IPS DF 19.7 (cell line): ENCODE measurements around the gene PI4KA.

Source experiments
- DNase-seq: peaks from one replicate; pipeline ENCODE4 v3.0.0-alpha.2; 2013; ENCODE audit warnings: low read depth, low spot score

The PI4KA gene

DNA sequence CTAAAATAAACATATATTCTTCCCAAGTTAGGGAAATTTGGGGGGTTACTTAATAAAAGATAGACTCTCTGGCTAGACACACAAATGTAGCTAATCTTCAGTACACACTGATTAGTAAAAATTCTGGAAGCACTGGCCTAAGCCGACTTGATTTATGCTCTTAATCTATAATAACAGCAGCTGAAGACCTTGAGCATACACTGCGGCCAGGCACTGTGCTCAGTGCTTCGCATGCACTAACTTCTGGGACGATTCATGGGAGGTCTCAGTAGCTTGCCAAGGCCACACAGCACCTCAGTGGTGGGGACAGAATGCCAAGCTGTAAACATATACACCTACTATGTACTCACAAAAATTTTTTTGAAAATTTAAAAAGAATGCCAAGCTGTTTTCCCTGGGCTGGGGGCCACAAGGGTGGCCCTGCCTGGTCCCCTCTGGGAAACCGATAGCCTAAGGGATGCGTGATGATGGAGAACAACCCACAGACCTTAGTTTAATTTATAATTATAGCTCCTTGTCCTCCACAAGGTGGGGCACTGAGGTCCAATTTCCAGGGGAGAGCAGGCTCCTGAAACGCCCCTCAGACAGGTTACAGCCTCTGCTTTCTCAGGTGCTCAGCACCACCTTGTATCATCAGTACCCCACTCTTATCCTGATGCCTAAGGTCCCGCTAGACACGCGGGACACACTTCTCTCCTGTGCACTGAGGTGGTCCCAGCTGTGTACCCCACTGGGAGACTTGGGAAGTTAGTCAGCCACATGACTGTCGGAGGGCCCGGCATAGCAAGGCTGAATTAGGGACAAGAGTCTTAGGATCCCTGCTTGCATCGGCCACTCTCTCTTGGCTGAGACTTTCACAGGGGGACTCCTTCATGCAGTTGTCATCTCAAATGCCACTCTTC, 64.6 kb downstream of the PI4KA start:
- no peak for DNase-seq

DNA sequence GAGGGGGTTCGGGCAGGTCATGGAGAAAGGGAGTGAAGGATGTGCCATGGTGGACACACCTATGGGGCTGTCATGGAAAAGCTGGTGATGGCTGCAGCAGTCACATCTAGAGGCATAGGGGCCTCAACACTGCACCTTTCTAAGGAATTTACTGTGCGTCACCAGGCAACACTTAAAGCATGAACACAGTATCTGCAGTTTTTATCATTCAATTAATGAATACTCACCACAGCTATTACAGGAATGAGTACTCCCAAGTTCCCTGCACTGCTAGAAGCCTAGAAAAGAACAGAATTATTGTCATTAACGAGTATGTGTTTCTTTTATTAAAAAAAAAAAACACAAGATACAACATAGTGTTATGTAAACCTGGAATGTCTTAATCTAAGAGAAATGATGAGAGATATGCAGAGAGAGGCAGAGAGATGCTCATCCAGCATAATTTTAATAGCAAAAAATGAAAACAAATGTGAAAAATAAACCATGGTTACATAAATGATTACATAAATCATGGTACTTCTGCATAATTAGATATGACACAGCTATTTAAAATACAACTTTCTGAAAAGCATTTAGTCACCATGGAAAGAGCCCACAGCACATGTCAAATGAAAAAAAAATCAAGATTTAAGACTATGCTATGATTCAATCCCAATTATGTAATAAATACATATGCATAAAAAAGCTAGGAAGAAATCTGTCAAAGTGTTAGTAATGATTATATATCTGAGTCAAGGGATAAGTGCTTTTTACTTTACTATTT, 65.5 kb downstream of the PI4KA start:
- no peak for DNase-seq

DNA sequence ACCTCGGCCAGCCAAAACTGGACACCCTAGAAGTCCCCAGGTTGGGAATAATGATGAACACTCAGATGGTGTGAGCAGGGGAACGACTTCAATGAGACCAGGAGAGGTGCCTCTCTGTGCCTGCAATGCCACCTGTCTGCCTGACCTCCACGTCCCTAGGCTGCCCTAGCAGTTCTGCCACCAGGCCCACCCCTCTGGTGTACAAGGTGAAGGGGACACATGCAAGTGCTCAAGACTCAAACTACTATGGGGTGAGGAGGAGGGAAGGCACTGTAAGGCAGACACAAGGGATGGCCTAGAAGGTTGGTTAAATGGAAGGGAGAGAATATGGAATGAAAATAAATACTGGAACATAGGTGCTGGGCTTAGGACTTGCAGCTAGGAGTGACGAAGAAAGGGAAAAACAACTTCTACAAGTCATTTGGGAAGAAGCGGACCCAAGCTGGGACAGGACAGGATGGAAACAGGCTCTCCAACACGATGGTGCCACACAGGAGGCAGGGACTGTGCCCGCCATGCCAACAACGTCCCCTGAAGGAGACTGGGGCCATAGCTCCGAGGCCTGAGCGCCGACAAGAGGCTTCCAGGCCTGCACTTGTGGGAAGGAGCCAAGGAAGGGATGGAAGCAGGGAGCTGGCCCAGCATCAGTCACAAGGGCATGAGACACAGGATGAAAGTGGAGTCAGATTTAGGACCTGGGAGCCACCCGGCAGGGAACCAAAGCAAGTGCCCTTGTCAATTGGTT, 66.2 kb downstream of the PI4KA start:
- no peak for DNase-seq

GRCh38 chr22:20788627-20789344, 69.8 kb downstream of the PI4KA start:
- DNase-seq, result no peak

DNA sequence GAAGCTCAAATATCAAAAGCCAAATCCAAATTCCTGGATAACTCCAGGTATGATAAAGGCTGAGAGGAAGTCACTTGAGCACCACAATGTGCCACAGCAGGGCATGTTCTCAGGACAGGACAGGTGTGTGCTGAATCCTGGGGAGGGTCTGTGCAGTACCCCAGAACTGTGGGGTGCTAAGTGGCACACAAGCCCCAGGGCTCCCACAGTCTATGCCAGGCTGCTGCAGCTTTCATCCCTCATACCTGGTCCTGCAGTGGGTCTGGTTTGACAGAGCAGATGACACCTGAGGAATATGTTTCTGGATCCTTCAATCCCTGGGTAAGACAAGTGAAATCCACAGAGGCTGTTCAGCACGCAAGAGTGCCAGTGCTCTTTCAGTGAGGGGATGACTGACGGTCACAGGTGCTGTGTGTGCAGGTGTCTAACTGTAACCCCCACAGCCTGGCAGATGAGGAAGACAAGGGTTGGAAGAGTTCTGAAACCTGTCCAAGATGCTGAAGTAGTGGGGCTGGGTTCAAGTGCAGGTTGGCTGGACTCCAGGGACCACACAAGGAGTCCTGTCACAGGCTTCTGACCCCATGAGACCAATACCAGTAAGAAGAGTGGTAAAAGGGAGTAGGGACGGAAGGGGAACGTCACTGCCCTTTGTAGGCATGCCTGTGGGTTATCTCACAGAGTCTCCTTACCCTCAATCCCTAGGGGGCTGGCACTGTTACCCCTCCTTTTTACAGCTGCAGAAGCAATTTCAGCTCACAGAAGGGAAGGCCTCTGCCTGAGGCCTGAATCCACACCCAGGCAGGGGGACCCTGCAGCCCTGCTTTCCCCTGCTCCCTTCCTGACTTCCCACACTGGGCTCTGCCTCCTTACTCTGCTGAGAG, 70.6 kb downstream of the PI4KA start:
- DNase-seq, result no peak

- DNase-seq, result no peak
These were observed 71.4 kb downstream of the PI4KA start for GRCh38 chr22:20787223-20787622.

DNA sequence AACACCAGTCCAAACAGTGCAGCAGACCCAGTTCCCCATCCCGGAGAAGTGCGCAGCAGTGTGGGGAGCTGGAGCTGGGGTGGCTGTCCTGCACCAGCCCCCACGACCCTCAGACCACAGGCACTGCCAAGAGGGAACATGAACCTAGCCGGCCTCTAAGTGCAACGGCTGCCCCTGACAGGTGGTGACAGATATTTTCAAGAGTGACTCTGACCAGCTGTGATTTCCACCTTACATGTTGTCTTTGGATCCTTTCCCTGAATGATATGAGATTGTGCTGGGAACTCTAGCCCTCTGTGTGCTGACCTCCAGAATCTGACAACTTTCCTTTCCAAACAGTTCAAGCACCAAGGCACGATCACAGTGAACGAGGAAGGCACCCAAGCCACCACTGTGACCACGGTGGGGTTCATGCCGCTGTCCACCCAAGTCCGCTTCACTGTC, 72.1 kb downstream of the PI4KA start:
- DNase-seq, result no peak

GRCh38 chr22:20786048-20786447, 72.6 kb downstream of the PI4KA start:
- no peak for DNase-seq

DNA sequence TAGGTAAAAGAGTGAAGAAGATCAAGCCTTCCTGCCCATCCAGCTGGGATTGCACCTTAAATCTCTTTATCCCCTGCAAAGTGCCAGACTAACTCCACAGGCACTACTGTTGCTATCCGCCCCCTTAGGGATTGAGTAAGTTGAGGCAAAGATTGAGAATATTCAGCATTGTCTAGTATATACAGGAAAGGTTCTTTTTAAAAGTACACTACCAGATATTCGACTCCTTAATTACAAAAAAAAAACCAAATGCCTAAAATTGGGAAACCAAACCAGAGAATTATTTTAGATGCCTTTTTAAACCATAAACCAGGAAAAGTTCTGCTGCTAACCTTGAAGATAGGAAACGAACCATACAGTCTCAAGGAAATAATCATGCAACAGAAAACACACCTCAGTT, 73.2 kb downstream of the PI4KA start:
- no peak for DNase-seq

DNA sequence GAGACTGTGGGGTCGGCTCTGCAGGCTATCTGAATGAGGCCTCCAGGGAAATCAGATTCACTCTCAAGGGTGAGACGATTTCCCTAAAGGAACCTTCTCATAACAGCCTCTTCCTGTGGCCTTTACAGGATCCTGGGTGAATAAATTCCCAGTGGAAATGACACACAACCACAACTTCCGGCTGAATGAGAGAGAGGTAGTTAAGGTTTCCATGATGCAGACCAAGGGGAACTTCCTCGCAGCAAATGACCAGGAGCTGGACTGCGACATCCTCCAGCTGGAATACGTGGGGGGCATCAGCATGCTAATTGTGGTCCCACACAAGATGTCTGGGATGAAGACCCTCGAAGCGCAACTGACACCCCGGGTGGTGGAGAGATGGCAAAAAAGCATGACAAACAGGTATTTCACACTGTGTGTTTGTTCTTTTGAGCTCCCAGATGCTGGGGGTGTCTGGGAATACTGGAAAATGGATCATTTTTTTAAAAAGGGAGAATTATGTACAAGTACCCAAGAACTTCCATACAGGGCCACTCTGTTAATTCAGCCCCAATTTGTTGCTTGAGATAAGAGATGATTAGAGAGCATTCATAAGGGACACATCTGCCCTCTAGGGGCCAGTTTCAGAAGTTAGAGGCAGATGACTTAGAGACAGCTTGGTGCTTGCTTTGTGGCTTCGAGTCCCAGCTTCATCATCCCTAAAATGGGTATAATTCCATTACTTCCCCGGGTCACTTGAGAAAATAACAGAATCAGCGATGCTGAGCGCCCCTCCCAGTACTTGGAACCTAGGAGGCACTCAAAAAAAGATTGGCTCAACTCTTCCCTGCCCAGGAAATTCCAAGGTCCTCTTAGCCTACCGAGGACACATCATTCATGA, 74.5 kb downstream of the PI4KA start:
- peak; percentile 20 for DNase-seq

DNA sequence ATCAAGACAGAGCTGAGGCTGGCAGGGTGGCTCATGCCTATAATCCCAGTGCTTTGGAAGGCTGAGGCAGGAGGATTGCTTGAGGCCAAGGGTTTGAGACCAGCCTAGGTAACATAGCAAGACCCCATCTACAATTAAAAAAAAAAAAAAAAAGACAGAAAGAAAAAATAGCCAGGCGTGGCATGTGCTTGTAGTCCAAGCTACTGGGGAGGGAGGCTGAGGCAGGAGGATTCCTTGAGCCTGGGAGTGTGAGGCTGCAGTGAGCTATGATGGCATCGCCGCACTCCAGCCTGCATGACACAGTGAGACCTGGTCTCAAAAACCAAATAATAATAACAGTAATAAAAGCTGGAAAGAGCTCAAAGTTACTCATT, 75.3 kb downstream of the PI4KA start:
- DNase-seq, result no peak

DNA sequence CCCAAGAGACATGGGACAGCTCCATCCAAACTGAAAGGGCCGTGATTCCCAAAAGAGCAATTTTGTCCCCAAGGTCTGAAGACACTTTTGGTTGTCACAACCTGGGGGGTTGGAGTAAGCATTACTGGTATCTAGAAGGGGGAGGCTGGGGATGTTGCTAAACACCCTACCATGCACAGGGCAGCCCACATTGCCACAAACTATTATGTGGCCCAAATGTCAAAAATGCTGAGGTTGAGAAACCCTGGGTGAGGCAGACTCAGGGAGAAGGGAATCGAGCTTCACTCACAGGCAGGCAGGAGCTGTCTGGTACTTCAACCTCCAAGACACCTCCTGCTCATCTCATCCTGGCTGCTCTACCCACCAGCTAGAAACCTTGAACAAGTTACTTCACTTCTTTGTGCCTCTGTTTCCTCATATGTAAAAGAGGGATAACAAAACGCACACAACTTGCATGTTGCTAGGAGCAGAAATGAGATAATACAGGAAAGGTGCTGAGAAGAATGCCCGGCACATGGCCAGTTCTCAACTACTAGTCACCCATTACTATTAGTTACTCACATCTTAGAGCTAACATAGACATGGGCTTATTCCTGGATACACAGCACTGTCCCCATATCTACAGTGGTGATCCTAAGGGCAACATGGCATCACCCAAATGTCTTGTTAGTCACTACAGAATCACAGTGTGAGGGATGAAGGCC, 75.9 kb downstream of the PI4KA start:
- DNase-seq, result no peak

GRCh38 chr22:20782083-20782482, 76.5 kb downstream of the PI4KA start:
- DNase-seq, result no peak

DNA sequence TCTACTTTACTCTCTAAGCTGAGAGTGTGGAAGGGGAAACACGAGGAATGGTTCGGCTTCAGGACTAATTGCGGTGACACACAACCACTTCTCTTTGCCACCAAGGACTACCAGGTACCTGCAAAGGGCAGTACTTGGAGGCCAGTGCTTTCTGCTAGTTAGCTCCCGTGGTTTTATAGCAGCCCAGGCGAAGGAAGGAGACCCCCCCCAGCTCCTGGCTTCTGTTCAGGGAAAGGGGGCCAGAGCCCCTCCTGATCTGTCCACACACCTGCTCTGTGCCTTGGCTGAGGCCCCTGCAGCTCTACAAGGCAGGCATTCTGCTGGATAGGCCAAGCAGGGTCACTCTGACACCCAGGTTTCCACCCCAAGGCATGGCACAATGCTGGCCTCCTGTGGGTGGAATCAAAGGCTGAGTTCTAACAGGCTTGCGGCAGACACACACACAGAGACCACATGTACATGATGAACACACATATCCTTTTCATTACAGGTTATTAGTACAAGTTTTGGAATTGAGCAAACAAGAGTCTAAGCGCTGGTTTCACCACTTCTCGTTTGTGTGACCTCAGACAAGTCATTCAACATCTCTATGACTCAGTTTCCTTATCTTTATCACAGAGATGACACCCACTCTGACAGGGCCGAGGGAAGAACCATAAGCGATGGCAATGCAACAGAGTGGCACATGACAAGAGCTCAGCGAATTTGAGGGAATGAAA, 77.2 kb downstream of the PI4KA start:
- DNase-seq, result no peak

GRCh38 chr22:20779818-20780158, 78.8 kb downstream of the PI4KA start:
- no peak for DNase-seq

DNA sequence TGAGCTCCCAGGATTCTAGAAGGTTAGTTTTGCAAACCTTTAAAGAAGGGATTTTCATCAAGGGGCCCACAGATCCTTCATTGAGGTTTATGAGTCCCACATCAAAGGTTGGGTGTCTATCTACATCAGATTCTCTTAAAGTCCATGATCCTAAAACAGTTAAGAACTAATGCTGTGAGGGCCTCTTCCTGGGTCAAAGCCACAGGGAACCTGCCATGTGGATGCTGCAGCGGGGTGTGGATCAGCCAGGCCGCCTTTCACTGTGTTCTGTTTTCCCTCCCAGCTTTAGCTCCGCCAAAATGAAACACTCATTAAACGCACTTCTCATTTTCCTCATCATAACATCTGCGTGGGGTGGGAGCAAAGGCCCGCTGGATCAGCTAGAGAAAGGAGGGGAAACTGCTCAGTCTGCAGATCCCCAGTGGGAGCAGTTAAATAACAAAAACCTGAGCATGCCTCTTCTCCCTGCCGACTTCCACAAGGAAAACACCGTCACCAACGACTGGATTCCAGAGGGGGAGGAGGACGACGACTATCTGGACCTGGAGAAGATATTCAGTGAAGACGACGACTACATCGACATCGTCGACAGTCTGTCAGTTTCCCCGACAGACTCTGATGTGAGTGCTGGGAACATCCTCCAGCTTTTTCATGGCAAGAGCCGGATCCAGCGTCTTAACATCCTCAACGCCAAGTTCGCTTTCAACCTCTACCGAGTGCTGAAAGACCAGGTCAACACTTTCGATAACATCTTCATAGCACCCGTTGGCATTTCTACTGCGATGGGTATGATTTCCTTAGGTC, 79.4 kb downstream of the PI4KA start:
- DNase-seq, result no peak

GRCh38 chr22:20777420-20778177, 81.0 kb downstream of the PI4KA start:
- DNase-seq, result no peak
